ENCODE results near the gene ARSI. TPM values are rescaled to one million over a fixed set of nuclear protein-coding genes. Genes with fewer than 3 reads are reported as not detected.
A peak's percentile ranks its signal among the peaks of the same experiment; 100 is the strongest.

Gene ARSI
- total RNA-seq, 1 experiment from 2014 or later = 5.9 TPM

DNA sequence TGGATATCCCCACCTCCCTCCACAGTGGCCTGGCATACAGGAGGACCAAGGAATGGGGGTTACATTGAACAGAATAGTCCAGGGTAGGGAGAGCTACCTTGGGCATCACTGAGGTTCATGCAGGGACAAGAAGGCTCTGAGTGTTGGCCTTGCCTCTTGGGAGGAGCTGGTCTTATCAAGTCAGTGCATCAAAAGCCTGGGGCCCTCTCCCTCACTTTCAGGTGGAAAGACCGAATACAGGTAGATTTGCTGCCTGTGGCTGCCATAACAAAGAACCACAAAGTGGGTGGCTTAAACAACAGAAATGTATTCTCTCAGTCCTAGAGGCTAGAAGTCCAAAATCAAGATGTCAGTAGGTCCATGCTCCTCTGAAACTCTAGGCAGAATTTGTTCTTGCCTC is 18.5 kb upstream of the ARSI start (continued):
- TF ChIP-seq, protein P1, sequence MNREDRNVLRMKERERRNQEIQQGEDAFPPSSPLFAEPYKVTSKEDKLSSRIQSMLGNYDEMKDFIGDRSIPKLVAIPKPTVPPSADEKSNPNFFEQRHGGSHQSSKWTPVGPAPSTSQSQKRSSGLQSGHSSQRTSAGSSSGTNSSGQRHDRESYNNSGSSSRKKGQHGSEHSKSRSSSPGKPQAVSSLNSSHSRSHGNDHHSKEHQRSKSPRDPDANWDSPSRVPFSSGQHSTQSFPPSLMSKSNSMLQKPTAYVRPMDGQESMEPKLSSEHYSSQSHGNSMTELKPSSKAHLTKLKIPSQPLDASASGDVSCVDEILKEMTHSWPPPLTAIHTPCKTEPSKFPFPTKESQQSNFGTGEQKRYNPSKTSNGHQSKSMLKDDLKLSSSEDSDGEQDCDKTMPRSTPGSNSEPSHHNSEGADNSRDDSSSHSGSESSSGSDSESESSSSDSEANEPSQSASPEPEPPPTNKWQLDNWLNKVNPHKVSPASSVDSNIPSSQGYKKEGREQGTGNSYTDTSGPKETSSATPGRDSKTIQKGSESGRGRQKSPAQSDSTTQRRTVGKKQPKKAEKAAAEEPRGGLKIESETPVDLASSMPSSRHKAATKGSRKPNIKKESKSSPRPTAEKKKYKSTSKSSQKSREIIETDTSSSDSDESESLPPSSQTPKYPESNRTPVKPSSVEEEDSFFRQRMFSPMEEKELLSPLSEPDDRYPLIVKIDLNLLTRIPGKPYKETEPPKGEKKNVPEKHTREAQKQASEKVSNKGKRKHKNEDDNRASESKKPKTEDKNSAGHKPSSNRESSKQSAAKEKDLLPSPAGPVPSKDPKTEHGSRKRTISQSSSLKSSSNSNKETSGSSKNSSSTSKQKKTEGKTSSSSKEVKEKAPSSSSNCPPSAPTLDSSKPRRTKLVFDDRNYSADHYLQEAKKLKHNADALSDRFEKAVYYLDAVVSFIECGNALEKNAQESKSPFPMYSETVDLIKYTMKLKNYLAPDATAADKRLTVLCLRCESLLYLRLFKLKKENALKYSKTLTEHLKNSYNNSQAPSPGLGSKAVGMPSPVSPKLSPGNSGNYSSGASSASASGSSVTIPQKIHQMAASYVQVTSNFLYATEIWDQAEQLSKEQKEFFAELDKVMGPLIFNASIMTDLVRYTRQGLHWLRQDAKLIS (CRISPR knock-in tag; IDR thresholded peaks at IDR 0.05; ENCODE audit: borderline replicate concordance) = no peak
- TF ChIP-seq SOX15 (CRISPR knock-in tag; IDR thresholded peaks at IDR 0.05) (no peak), ZNF396 (CRISPR knock-in tag; IDR thresholded peaks at IDR 0.05; ENCODE audit: borderline replicate concordance) (no peak), ZNF416 (CRISPR knock-in tag; IDR thresholded peaks at IDR 0.05) (no peak), TCF7 (CRISPR knock-in tag; IDR thresholded peaks at IDR 0.05; ENCODE audit: low read depth) (no peak), TP53 (CRISPR knock-in tag; IDR thresholded peaks at IDR 0.05) (no peak), ELF4 (CRISPR knock-in tag; IDR thresholded peaks at IDR 0.05; ENCODE audit: low read depth) (no peak), MYBL2 (CRISPR knock-in tag; IDR thresholded peaks at IDR 0.05) (no peak)

- DNase-seq (ENCODE audit: low spot score) (no peak), ATAC-seq (no peak)
- TF ChIP-seq, protein P2, sequence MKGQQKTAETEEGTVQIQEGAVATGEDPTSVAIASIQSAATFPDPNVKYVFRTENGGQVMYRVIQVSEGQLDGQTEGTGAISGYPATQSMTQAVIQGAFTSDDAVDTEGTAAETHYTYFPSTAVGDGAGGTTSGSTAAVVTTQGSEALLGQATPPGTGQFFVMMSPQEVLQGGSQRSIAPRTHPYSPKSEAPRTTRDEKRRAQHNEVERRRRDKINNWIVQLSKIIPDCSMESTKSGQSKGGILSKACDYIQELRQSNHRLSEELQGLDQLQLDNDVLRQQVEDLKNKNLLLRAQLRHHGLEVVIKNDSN (CRISPR knock-in tag; IDR thresholded peaks at IDR 0.05) = peak; percentile 12; the same call in 1 of the 2 replicates
- TF ChIP-seq JUN (CRISPR knock-in tag; IDR thresholded peaks at IDR 0.05) = no peak
- no peak for TF ChIP-seq SP1 (CRISPR knock-in tag; conservative IDR thresholded peaks at IDR 0.05)
- TF ChIP-seq, protein P3, sequence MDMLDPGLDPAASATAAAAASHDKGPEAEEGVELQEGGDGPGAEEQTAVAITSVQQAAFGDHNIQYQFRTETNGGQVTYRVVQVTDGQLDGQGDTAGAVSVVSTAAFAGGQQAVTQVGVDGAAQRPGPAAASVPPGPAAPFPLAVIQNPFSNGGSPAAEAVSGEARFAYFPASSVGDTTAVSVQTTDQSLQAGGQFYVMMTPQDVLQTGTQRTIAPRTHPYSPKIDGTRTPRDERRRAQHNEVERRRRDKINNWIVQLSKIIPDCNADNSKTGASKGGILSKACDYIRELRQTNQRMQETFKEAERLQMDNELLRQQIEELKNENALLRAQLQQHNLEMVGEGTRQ (CRISPR knock-in tag; IDR thresholded peaks at IDR 0.05) = peak; percentile 13; the same call in 1 of the 2 replicates
- TF ChIP-seq HMGA2 (CRISPR knock-in tag; IDR thresholded peaks at IDR 0.05) = no peak
- TF ChIP-seq NFE2L1 (CRISPR knock-in tag; IDR thresholded peaks at IDR 0.05) = no peak
- Mint-ChIP-seq H3K4me3 (no peak overlapping the region), H3K27me3 (ENCODE audit: low read depth) (no peaks in the 10 kb centered on the region; the same call in 1 of the 2 replicates), H3K9me3 (peaks cover 8% of the 10 kb centered on the region; the same call in 1 of the 2 replicates), H3K36me3 (no peaks in the 10 kb centered on the region), H3K27ac (no peak overlapping the region), H3K4me1 (peaks cover 11% of the 10 kb centered on the region)
- POLR2A ChIA-PET = interaction anchor here (1.1 kb wide), 1 partner anchor 45 kb away, joined by 3 read pairs; no protein-coding TSS in a partner anchor
- CTCF ChIA-PET = interaction anchor here (0.7 to 2.4 kb wide), 6 partner anchors 9 to 116 kb away, joined by 3 to 10 read pairs (median 4); partner anchors contain the start of gene ARSI
Observed at GRCh38 chr5:150320044-150320613, 17.4 kb upstream of the ARSI start.

- Mint-ChIP-seq H3K27ac (no peak overlapping the region), H3K4me1 (peaks cover 11% of the 10 kb centered on the region), H3K36me3 (no peaks in the 10 kb centered on the region), H3K4me3 (no peak overlapping the region), H3K27me3 (ENCODE audit: low read depth) (no peaks in the 10 kb centered on the region; the same call in 1 of the 2 replicates), H3K9me3 (peaks cover 9% of the 10 kb centered on the region; the same call in 1 of the 2 replicates)
- ChIA-PET POLR2A (interaction anchor here (1.1 kb wide), 1 partner anchor 44 kb away, joined by 3 read pairs; no protein-coding TSS in a partner anchor), CTCF (interaction anchor here (0.7 to 2.4 kb wide), 8 partner anchors 8 to 194 kb away, joined by 3 to 10 read pairs (median 4); partner anchors contain the start of gene ARSI)
- ATAC-seq (no peak), DNase-seq (ENCODE audit: low spot score) (no peak)
- no peak for TF ChIP-seq FOXJ3 (CRISPR knock-in tag; IDR thresholded peaks at IDR 0.05; ENCODE audit: borderline replicate concordance)
- no peak for TF ChIP-seq E2F5 (CRISPR knock-in tag; IDR thresholded peaks at IDR 0.05)
- no peak for TF ChIP-seq CBFB (CRISPR knock-in tag; IDR thresholded peaks at IDR 0.05; ENCODE audit: low read depth)
Observed at GRCh38 chr5:150319484-150319790, 16.7 kb upstream of the ARSI start.
